Lower leg skin (tissue), 3 donors: ENCODE measurements around the gene GTF2IRD1.

Experiments used
- POLR2A ChIP-seq, 2 donors: fragments of 450-650 bp; IDR thresholded peaks; one replicate each; pipeline ENCODE4 v1.6.1; 2016 to 2017; ENCODE audit warnings: antibody characterized with exemption in 2 of 2, mild to moderate bottlenecking in 1 of 2, moderate library complexity in 1 of 2
- TF ChIP-seq, protein P1 (sequence below), 3 donors: fragments of 450-650 bp; IDR thresholded peaks; one replicate each; pipeline ENCODE4 v1.5.1; 2016; ENCODE audit warnings: antibody characterized with exemption in 3 of 3, mild to moderate bottlenecking in 3 of 3, moderate library complexity in 2 of 3

DNA sequence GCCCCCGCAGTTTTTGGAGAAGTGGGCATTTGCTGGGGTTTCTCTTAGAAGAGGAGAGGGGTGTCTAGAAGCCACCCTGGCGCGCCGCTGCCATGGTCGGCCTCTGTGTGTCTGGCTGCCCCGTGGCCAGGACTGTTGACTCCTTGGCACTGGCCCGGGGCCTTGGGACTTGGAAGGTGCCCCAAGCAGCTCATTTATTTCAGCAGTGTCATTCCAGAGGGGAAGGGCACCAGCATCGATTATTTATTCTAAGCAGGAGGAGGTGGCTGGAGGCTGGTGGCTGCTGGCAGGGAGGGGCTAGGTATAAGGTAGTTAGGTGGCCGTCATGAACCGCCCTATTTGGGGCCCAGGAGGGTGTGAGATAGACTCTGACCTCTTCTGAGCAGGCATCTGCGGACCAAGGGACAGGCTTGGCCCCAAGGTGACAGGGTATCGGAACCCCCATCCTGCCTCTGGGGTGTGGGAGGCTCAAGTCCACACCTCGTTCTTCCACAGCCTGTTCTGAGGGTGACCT lies 1.6 kb downstream of the GTF2IRD1 start:
- TF ChIP-seq, protein P1, sequence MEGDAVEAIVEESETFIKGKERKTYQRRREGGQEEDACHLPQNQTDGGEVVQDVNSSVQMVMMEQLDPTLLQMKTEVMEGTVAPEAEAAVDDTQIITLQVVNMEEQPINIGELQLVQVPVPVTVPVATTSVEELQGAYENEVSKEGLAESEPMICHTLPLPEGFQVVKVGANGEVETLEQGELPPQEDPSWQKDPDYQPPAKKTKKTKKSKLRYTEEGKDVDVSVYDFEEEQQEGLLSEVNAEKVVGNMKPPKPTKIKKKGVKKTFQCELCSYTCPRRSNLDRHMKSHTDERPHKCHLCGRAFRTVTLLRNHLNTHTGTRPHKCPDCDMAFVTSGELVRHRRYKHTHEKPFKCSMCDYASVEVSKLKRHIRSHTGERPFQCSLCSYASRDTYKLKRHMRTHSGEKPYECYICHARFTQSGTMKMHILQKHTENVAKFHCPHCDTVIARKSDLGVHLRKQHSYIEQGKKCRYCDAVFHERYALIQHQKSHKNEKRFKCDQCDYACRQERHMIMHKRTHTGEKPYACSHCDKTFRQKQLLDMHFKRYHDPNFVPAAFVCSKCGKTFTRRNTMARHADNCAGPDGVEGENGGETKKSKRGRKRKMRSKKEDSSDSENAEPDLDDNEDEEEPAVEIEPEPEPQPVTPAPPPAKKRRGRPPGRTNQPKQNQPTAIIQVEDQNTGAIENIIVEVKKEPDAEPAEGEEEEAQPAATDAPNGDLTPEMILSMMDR (IDR thresholded peaks at IDR 0.05), result no peak
- TF ChIP-seq POLR2A (IDR thresholded peaks at IDR 0.05), result no peak
